Panc1 (cell line): ENCODE results near the gene DEPDC5. TPM values are rescaled to one million over a fixed set of nuclear protein-coding genes. Genes with fewer than 3 reads are reported as not detected.

ENCODE experiments used
- ATAC-seq: fragments of 200-7000 bp; cut with Tn5 transposase; 2 replicates; pipeline ENCODE4 v1.9.1; 2020; ENCODE audit warnings: mild to moderate bottlenecking, moderate library complexity
- BruUV-seq: library from RNA; stranded (reverse); fragments of 400-500 nt; replicated peaks from 2 replicates; lab custom pipeline; 2021; lab: Mats Ljungman, UMichigan
- CTCF ChIA-PET: fragments of 300-600 bp; sonication (Branson Sonifier 250); formaldehyde crosslinking; loops from one replicate; lab custom pipeline; 2022; ENCODE audit warnings: antibody characterized with exemption; lab: Charles Lee
- POLR2A ChIA-PET: fragments of 300-600 bp; sonication (Branson Sonifier 250); formaldehyde crosslinking; loops from one replicate; lab custom pipeline; 2022; ENCODE audit warnings: antibody characterized with exemption; lab: Charles Lee
- DNase-seq: peaks from one replicate; pipeline ENCODE4 v3.0.0-alpha.2; 2010; ENCODE audit warnings: low read depth, low spot score
- H3K27ac ChIP-seq: 2 replicates; pipeline ENCODE4 v1.5.1; 2011; ENCODE audit warnings: mild to moderate bottlenecking, low read length, inconsistent platforms
- H3K27me3 ChIP-seq: fragments of 200-500 bp; sonication (Bioruptor generic); 2 replicates; pipeline ENCODE4 v1.6.0; 2014; ENCODE audit warnings: low read length, inconsistent platforms; ENCODE audit not compliant: control insufficient read depth, insufficient read depth
- H3K36me3 ChIP-seq: fragments of 200-500 bp; sonication (Bioruptor generic); 2 replicates; pipeline ENCODE4 v1.5.1; 2014; ENCODE audit warnings: inconsistent platforms, mild to moderate bottlenecking, low read length, moderate library complexity; ENCODE audit not compliant: control insufficient read depth, insufficient read depth
- H3K4me1 ChIP-seq: 2 replicates; pipeline ENCODE4 v1.5.1; 2011; ENCODE audit warnings: inconsistent platforms, mild to moderate bottlenecking, low read length, moderate library complexity; ENCODE audit not compliant: control insufficient read depth, insufficient read depth
- H3K4me3 ChIP-seq, 2 experiments: 2 replicates each; pipeline ENCODE4 v1.5.1; 2011 to 2012; ENCODE audit warnings: low read depth in 2 of 2, low read length in 2 of 2, mild to moderate bottlenecking in 2 of 2, inconsistent platforms in 1 of 2, moderate library complexity in 1 of 2
- H3K9me3 ChIP-seq: fragments of 200-500 bp; sonication (Bioruptor generic); 2 replicates; pipeline ENCODE4 v1.5.1; 2014; ENCODE audit warnings: low read depth, mild to moderate bottlenecking, inconsistent platforms, low read length, moderate library complexity; ENCODE audit not compliant: control insufficient read depth, insufficient read depth
- CTCF ChIP-seq: fragments of 450-650 bp; IDR thresholded peaks from 2 replicates; pipeline ENCODE4 v1.5.1; 2017; ENCODE audit warnings: mild to moderate bottlenecking
- POLR2AphosphoS5 ChIP-seq: IDR thresholded peaks from 2 replicates; pipeline ENCODE4 v1.6.1; 2012; ENCODE audit warnings: mild to moderate bottlenecking, low read depth, low read length, moderate library complexity
- SIN3A ChIP-seq: IDR thresholded peaks from 2 replicates; pipeline ENCODE4 v1.6.1; 2012; ENCODE audit warnings: low read depth, mild to moderate bottlenecking, low read length, moderate library complexity, borderline replicate concordance; ENCODE audit not compliant: insufficient read depth
- TCF7L2 ChIP-seq: IDR thresholded peaks from 2 replicates; pipeline ENCODE4 v1.6.1; 2011; ENCODE audit warnings: mild to moderate bottlenecking, low read depth, low read length, inconsistent platforms
- in situ Hi-C: cut with HindIII; loops from 2 replicates; pipeline ENCODE4 v1.10.0; 2016; ENCODE audit warnings: low sequenced_read_pairs, low pct_unique_long_range_greater_than_20kb
- intact Hi-C: fragments of 100-400 bp; cut with micrococcal nuclease; formaldehyde crosslinking; loops from one replicate; pipeline ENCODE4 v1.10.0; 2022; ENCODE audit not compliant: unreplicated experiment
- total RNA-seq: library from RNA; stranded (reverse); gene quantifications from one replicate; pipeline ENCODE4 v1.2.1, GENCODE V29; 2021; ENCODE audit not compliant: unreplicated experiment
- TF ChIP-seq, protein P1 (sequence below), 2 experiments: IDR thresholded peaks; 2 replicates each; pipeline ENCODE4 v1.6.1; 2011 to 2012; ENCODE audit warnings: low read depth in 2 of 2, control low read depth in 1 of 2, low read length in 1 of 2, mild to moderate bottlenecking in 1 of 2, moderate library complexity in 1 of 2; ENCODE audit not compliant: insufficient read depth in 1 of 2

Gene DEPDC5
- total RNA-seq, 1 experiment from 2014 or later = 20.2 TPM

DNA sequence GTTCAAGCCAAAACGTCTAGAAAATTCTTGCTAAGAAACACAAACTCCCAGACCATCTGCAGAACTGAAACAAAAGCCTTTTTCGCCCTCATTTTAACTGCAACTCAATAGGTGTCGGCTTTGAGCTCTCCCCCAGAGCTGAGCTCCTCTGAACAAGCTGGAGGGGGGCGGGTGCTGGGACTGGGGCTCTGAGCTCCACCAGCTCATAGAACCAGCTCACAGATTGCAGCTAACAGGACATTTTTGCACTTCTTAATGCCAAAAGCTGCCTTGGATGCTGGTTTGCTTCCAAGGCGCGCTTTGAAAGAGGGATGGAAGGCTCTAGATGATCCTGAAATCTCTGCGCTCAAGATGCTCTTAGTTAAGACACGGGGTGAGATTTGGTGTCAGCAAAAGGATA lies 184.5 kb downstream of the DEPDC5 start:
- no peak for ATAC-seq
- Histone ChIP-seq H3K9me3 (no peaks in the 10 kb centered on the region), H3K27me3 (no peaks in the 10 kb centered on the region), H3K4me1 (peaks cover under 1% of the 10 kb centered on the region), H3K4me3 (no peak overlapping the region), H3K36me3 (no peaks in the 10 kb centered on the region), H3K27ac (no peak overlapping the region)
- TF ChIP-seq, protein P1, sequence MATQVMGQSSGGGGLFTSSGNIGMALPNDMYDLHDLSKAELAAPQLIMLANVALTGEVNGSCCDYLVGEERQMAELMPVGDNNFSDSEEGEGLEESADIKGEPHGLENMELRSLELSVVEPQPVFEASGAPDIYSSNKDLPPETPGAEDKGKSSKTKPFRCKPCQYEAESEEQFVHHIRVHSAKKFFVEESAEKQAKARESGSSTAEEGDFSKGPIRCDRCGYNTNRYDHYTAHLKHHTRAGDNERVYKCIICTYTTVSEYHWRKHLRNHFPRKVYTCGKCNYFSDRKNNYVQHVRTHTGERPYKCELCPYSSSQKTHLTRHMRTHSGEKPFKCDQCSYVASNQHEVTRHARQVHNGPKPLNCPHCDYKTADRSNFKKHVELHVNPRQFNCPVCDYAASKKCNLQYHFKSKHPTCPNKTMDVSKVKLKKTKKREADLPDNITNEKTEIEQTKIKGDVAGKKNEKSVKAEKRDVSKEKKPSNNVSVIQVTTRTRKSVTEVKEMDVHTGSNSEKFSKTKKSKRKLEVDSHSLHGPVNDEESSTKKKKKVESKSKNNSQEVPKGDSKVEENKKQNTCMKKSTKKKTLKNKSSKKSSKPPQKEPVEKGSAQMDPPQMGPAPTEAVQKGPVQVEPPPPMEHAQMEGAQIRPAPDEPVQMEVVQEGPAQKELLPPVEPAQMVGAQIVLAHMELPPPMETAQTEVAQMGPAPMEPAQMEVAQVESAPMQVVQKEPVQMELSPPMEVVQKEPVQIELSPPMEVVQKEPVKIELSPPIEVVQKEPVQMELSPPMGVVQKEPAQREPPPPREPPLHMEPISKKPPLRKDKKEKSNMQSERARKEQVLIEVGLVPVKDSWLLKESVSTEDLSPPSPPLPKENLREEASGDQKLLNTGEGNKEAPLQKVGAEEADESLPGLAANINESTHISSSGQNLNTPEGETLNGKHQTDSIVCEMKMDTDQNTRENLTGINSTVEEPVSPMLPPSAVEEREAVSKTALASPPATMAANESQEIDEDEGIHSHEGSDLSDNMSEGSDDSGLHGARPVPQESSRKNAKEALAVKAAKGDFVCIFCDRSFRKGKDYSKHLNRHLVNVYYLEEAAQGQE (IDR thresholded peaks at IDR 0.05; ENCODE audit: insufficient read depth in 1 of 2, low read depth in 2 of 2, low read length in 1 of 2) = no peak
- TF ChIP-seq POLR2AphosphoS5 = no peak
- TF ChIP-seq CTCF = no peak
- TF ChIP-seq SIN3A = no peak
- TF ChIP-seq TCF7L2 = no peak
- POLR2A ChIA-PET = no interaction called here
- CTCF ChIA-PET = no interaction called here
- in situ Hi-C loops (no loop called here), intact Hi-C loops (no loop called here)
- BruUV-seq = no TSS peak
- DNase-seq = no peak

DNA sequence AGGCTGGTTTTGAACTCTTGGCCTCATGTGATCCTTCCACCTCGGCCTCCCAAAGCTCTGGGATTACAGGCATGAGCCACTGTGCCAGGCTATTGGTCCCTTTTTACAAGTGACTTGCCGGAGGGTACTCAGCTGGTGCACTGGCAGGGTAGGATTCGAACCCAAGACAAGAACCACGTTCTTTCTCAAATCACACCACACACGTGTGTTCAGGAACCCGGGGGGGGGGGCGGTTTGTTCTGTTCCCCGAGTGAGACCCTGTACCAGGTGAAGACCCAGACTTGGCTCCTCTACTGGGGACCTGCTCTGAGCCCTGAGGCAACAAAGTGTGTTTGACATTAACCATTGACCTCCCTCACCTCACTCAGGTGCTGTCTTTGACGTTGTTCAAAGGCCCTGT lies 186.7 kb downstream of the DEPDC5 start:
- intact Hi-C loops (loop anchor here (10.0 kb wide), 1 partner anchor 276 kb away; the partner anchor contains the start of gene PISD), in situ Hi-C loops (no loop called here)
- DNase-seq (no peak), ATAC-seq (no peak)
- TF ChIP-seq CTCF (no peak), TCF7L2 (no peak), SIN3A (no peak), POLR2AphosphoS5 (no peak)
- TF ChIP-seq, protein P1 (IDR thresholded peaks at IDR 0.05; ENCODE audit: insufficient read depth in 1 of 2, low read depth in 2 of 2, low read length in 1 of 2) = no peak
- H3K4me3 ChIP-seq = no peak overlapping the region
- H3K4me1 ChIP-seq = peaks cover 5% of the 10 kb centered on the region
- H3K9me3 ChIP-seq = no peaks in the 10 kb centered on the region
- no TSS peak for BruUV-seq
- ChIA-PET CTCF (no interaction called here), POLR2A (no interaction called here)
- H3K27me3 ChIP-seq = no peaks in the 10 kb centered on the region
- H3K36me3 ChIP-seq = peaks cover 7% of the 10 kb centered on the region; the same call in 1 of the 2 replicates
- H3K27ac ChIP-seq = no peak overlapping the region
